ENCODE measurements around the gene IFNA13.

DNA sequence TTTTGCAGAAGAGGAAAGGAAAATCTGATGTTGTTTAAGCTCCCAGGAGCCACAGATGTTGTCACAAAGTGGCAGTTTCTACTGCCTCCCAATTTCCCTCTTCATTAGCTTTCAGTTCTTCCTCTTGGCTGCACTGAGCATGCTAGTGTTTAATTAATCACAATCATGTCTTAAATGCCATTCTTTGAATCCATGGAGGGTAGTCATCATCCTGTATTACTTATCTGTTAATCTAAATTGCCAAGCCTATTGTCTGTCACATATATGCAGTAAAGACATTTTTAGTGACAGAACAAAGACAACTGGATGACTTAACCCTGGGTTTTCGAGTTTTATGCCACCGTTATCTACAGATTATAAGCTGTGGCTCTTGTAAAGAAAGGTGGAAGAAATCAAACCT is 47.4 kb downstream of the IFNA13 start:
- TF ChIP-seq YY1 (IDR thresholded peaks at IDR 0.05; ENCODE audit: insufficient read depth, insufficient read length) = no peak
- TF ChIP-seq SUZ12 (IDR thresholded peaks at IDR 0.05; ENCODE audit: extremely low read depth, insufficient read depth, insufficient read length) = no peak
